ENCODE data around the gene LRRC4C. TPM values are rescaled to one million over a fixed set of nuclear protein-coding genes. Genes with fewer than 3 reads are reported as not detected.

The LRRC4C gene
- total RNA-seq, 1 donor from 2014 or later, result 5.5 TPM

GRCh38 chr11:40826601-40827000 is 632.9 kb downstream of the LRRC4C start:
- Mint-ChIP-seq H3K36me3 (ENCODE audit: low read depth) (no peaks in the 10 kb centered on the region), H3K4me1 (no peaks in the 10 kb centered on the region), H3K27me3 (ENCODE audit: low read depth) (no peaks in the 10 kb centered on the region), H3K4me3 (no peak overlapping the region), H3K27ac (ENCODE audit: unreplicated experiment) (no peak overlapping the region), H3K9me3 (peaks cover 17% of the 10 kb centered on the region)
- TF ChIP-seq CTCF (conservative IDR thresholded peaks at IDR 0.05), result no peak
- no peak for DNase-seq (ENCODE audit: low read depth, low spot score)

- Mint-ChIP-seq H3K36me3 (ENCODE audit: low read depth) (no peaks in the 10 kb centered on the region), H3K4me1 (no peaks in the 10 kb centered on the region), H3K27me3 (ENCODE audit: low read depth) (no peaks in the 10 kb centered on the region), H3K4me3 (no peak overlapping the region), H3K9me3 (peaks cover 15% of the 10 kb centered on the region), H3K27ac (ENCODE audit: unreplicated experiment) (no peak overlapping the region)
- no peak for TF ChIP-seq CTCF (conservative IDR thresholded peaks at IDR 0.05)
- no peak for DNase-seq (ENCODE audit: low read depth, low spot score)
Measured at GRCh38 chr11:40825201-40825834, 634.1 kb downstream of the LRRC4C start.

GRCh38 chr11:40819230-40819629 is 640.2 kb downstream of the LRRC4C start:
- H3K9me3 Mint-ChIP-seq, result peaks cover 16% of the 10 kb centered on the region
- no peak for TF ChIP-seq CTCF (conservative IDR thresholded peaks at IDR 0.05)
- H3K27me3 Mint-ChIP-seq (ENCODE audit: low read depth), result no peaks in the 10 kb centered on the region
- no peak for DNase-seq (ENCODE audit: low read depth, low spot score)
- H3K4me1 Mint-ChIP-seq, result no peaks in the 10 kb centered on the region
- no peak overlapping the region for H3K27ac Mint-ChIP-seq (ENCODE audit: unreplicated experiment)
- peaks cover 2% of the 10 kb centered on the region for H3K36me3 Mint-ChIP-seq (ENCODE audit: low read depth)
- H3K4me3 Mint-ChIP-seq, result no peak overlapping the region

- Mint-ChIP-seq H3K4me3 (no peak overlapping the region), H3K9me3 (peaks cover 5% of the 10 kb centered on the region), H3K4me1 (no peaks in the 10 kb centered on the region), H3K27me3 (ENCODE audit: low read depth) (no peaks in the 10 kb centered on the region), H3K36me3 (ENCODE audit: low read depth) (peaks cover 2% of the 10 kb centered on the region), H3K27ac (ENCODE audit: unreplicated experiment) (no peak overlapping the region)
- DNase-seq (ENCODE audit: low read depth, low spot score), result no peak
- no peak for TF ChIP-seq CTCF (conservative IDR thresholded peaks at IDR 0.05)
Measured at GRCh38 chr11:40816976-40817375, 642.5 kb downstream of the LRRC4C start.

GRCh38 chr11:40797981-40798380 is 661.5 kb downstream of the LRRC4C start:
- Mint-ChIP-seq H3K4me1 (peaks cover 5% of the 10 kb centered on the region), H3K27ac (ENCODE audit: unreplicated experiment) (no peak overlapping the region), H3K36me3 (ENCODE audit: low read depth) (no peaks in the 10 kb centered on the region), H3K27me3 (ENCODE audit: low read depth) (no peaks in the 10 kb centered on the region), H3K9me3 (peaks cover 6% of the 10 kb centered on the region), H3K4me3 (no peak overlapping the region)
- no peak for DNase-seq (ENCODE audit: low read depth, low spot score)
- no peak for TF ChIP-seq CTCF (conservative IDR thresholded peaks at IDR 0.05)

All from neural crest cell (in vitro differentiated cells).